Suprapubic skin (tissue), 4 donors: ENCODE results near the gene RNF138. TPM values are rescaled to one million over a fixed set of nuclear protein-coding genes. Genes with fewer than 3 reads are reported as not detected.

Experiments
- DNase-seq, 2 donors: peaks; one replicate each; pipeline ENCODE4 v3.0.0-alpha.2; 2019; ENCODE audit warnings: low spot score in 2 of 2
- H3K27ac ChIP-seq: fragments of 200-600 bp; sonication (generic); one replicate; pipeline ENCODE4 v1.5.1; 2019
- H3K27me3 ChIP-seq: fragments of 200-600 bp; sonication (generic); one replicate; pipeline ENCODE4 v1.5.1; 2019
- H3K36me3 ChIP-seq: fragments of 200-600 bp; sonication (generic); one replicate; pipeline ENCODE4 v1.5.1; 2019
- H3K4me1 ChIP-seq: fragments of 200-600 bp; sonication (generic); one replicate; pipeline ENCODE4 v1.5.1; 2019
- H3K4me3 ChIP-seq: fragments of 200-600 bp; sonication (generic); one replicate; pipeline ENCODE4 v1.5.1; 2019; ENCODE audit warnings: mild to moderate bottlenecking
- H3K9me3 ChIP-seq: fragments of 200-600 bp; sonication (generic); one replicate; pipeline ENCODE4 v1.5.1; 2019
- CTCF ChIP-seq, 2 donors: fragments of 200-600 bp in 1 of 2; fragments of 450-650 bp in 1 of 2; sonication (generic) in 1 of 2; IDR thresholded peaks; one replicate each; pipeline ENCODE4 v1.5.1; 2016 to 2019; ENCODE audit warnings: antibody characterized with exemption in 2 of 2, mild to moderate bottlenecking in 1 of 2, moderate library complexity in 1 of 2
- EP300 ChIP-seq: sonication (generic); formaldehyde crosslinking; IDR thresholded peaks from one replicate; pipeline ENCODE4 v1.6.1; 2017; ENCODE audit warnings: antibody characterized with exemption
- POLR2A ChIP-seq, 2 donors: fragments of 450-650 bp; IDR thresholded peaks; one replicate each; pipeline ENCODE4 v1.6.1; 2017; ENCODE audit warnings: antibody characterized with exemption in 2 of 2, mild to moderate bottlenecking in 2 of 2, moderate library complexity in 2 of 2
- POLR2AphosphoS5 ChIP-seq, 3 donors: sonication (generic); formaldehyde crosslinking; IDR thresholded peaks; one replicate each; pipeline ENCODE4 v1.6.1; 2017; ENCODE audit warnings: antibody characterized with exemption in 3 of 3
- WGBS: methylation state at CpG from one replicate; pipeline ENCODE4 v1.1.5; 2018; 5-methylcytosine and 5-hydroxymethylcytosine counted together
- total RNA-seq, 4 donors: library from RNA; depleted of rRNA; stranded (reverse); fragments of >200 nt; gene quantifications; one replicate each; pipeline ENCODE4 v1.1.0, GENCODE V29; 2016

Gene RNF138
- 10 to 100 TPM; 14.4 to 28.6 (median 19.5) TPM for total RNA-seq

- peak within 1 kb of the TSS; percentile 99 for H3K4me3 ChIP-seq
- peak in 2 of 3 donors; percentile 53 to 87 for TF ChIP-seq POLR2AphosphoS5 (IDR thresholded peaks at IDR 0.05)
- TF ChIP-seq EP300: peak; percentile 16
- peak in 1 of 2 donors; percentile 76 for TF ChIP-seq POLR2A (IDR thresholded peaks at IDR 0.05)
- no peak for TF ChIP-seq CTCF (IDR thresholded peaks at IDR 0.05)
- no peaks in the 10 kb centered on the region for H3K9me3 ChIP-seq
- H3K27me3 ChIP-seq: no peaks in the 10 kb centered on the region
- H3K4me1 ChIP-seq: peaks cover 38% of the 10 kb centered on the region
- H3K27ac ChIP-seq: peak within 1 kb of the TSS; percentile 100
- no peaks in the 10 kb centered on the region for H3K36me3 ChIP-seq
- 1% methylated on average over 39 of the region's 75 CpGs for WGBS
- peak; percentile 92 to 93 for DNase-seq
Measured at GRCh38 chr18:32091724-32092421, at the start of gene RNF138. RNF138 (plus strand) TSS chr18:32091874; CDS start chr18:32092777, 903 bp downstream.

- Histone ChIP-seq H3K27me3 (no peaks in the 10 kb centered on the region), H3K4me1 (peaks cover 2% of the 10 kb centered on the region), H3K4me3 (no peak overlapping the region), H3K27ac (no peak overlapping the region), H3K9me3 (no peaks in the 10 kb centered on the region), H3K36me3 (peaks cover 18% of the 10 kb centered on the region)
- no peak for DNase-seq
- TF ChIP-seq CTCF (IDR thresholded peaks at IDR 0.05): no peak
- no peak for TF ChIP-seq POLR2AphosphoS5 (IDR thresholded peaks at IDR 0.05)
- TF ChIP-seq POLR2A (IDR thresholded peaks at IDR 0.05): no peak
- TF ChIP-seq EP300: no peak
Measured at GRCh38 chr18:32042337-32042736, 49.3 kb upstream of the RNF138 start.

- no peak for TF ChIP-seq POLR2AphosphoS5 (IDR thresholded peaks at IDR 0.05)
- no peak for TF ChIP-seq EP300
- no peak for TF ChIP-seq POLR2A (IDR thresholded peaks at IDR 0.05)
- TF ChIP-seq CTCF (IDR thresholded peaks at IDR 0.05): no peak
- peak overlapping the region; percentile 53 for H3K27ac ChIP-seq
- H3K9me3 ChIP-seq: no peaks in the 10 kb centered on the region
- peaks cover 19% of the 10 kb centered on the region for H3K4me1 ChIP-seq
- 66% methylated on average over 4 of the region's 4 CpGs for WGBS
- no peak overlapping the region for H3K4me3 ChIP-seq
- no peak for DNase-seq
- H3K27me3 ChIP-seq: no peaks in the 10 kb centered on the region
- H3K36me3 ChIP-seq: no peaks in the 10 kb centered on the region
Measured at GRCh38 chr18:32048507-32049091, 43.1 kb upstream of the RNF138 start.

GRCh38 chr18:32049393-32050171 lies 42.1 kb upstream of the RNF138 start:
- H3K4me1 ChIP-seq: peaks cover 17% of the 10 kb centered on the region
- no peaks in the 10 kb centered on the region for H3K27me3 ChIP-seq
- H3K36me3 ChIP-seq: no peaks in the 10 kb centered on the region
- no peak for TF ChIP-seq POLR2AphosphoS5 (IDR thresholded peaks at IDR 0.05)
- no peak for TF ChIP-seq CTCF (IDR thresholded peaks at IDR 0.05)
- no peak for TF ChIP-seq POLR2A (IDR thresholded peaks at IDR 0.05)
- TF ChIP-seq EP300: no peak
- 82% methylated on average over 3 of the region's 3 CpGs for WGBS
- H3K27ac ChIP-seq: peak overlapping the region; percentile 53
- DNase-seq: no peak
- H3K9me3 ChIP-seq: no peaks in the 10 kb centered on the region
- H3K4me3 ChIP-seq: no peak overlapping the region
